Uterus (tissue), 2 donors: ENCODE results near the gene ABCB1.

Experiments used
- CTCF ChIP-seq, 4 experiments: fragments of 200-600 bp in 2 of 4; fragments of 450-650 bp in 2 of 4; sonication (generic) in 2 of 4; IDR thresholded peaks; one replicate each; pipeline ENCODE4 v1.5.1; 2016 to 2019; ENCODE audit warnings: antibody characterized with exemption in 4 of 4, mild to moderate bottlenecking in 2 of 4, moderate library complexity in 1 of 4
- POLR2A ChIP-seq, 2 donors: fragments of 450-650 bp; IDR thresholded peaks; one replicate each; pipeline ENCODE4 v1.6.1; 2016; ENCODE audit warnings: antibody characterized with exemption in 2 of 2, mild to moderate bottlenecking in 1 of 2, moderate library complexity in 1 of 2

GRCh38 chr7:87635921-87636320, 35.2 kb upstream of the ABCB1 start:
- no peak for TF ChIP-seq CTCF (IDR thresholded peaks at IDR 0.05)
- no peak for TF ChIP-seq POLR2A (IDR thresholded peaks at IDR 0.05)
